ENCODE measurements around the gene ATP2C2. TPM values are rescaled to one million over a fixed set of nuclear protein-coding genes. Genes with fewer than 3 reads are reported as not detected.
"Not testable (repeated sequence)": the region's sequence is repeated elsewhere in the genome, so short reads cannot be mapped to it uniquely, and the experiment has no call there.

ATP2C2 gene
- total RNA-seq, 1 donor from 2014 or later: not detected

GRCh38 chr16:84339766-84340165, 28.6 kb upstream of the ATP2C2 start:
- DNase-seq (ENCODE audit: low read depth): no peak

- DNase-seq (ENCODE audit: low read depth): peak; percentile 37
These were observed 27.9 kb upstream of the ATP2C2 start for GRCh38 chr16:84340325-84341040.

GRCh38 chr16:84341528-84342295, 26.6 kb upstream of the ATP2C2 start:
- no peak for DNase-seq (ENCODE audit: low read depth)

- not testable (repeated sequence) for DNase-seq (ENCODE audit: low read depth)
These were observed 24.5 kb upstream of the ATP2C2 start for GRCh38 chr16:84343800-84344199.

GRCh38 chr16:84344781-84345180, 23.6 kb upstream of the ATP2C2 start:
- no peak for DNase-seq (ENCODE audit: low read depth)

- DNase-seq (ENCODE audit: low read depth): no peak
These were observed 21.2 kb upstream of the ATP2C2 start for GRCh38 chr16:84347161-84347560.

- no peak for DNase-seq (ENCODE audit: low read depth)
These were observed 19.9 kb upstream of the ATP2C2 start for GRCh38 chr16:84348386-84348888.

- DNase-seq (ENCODE audit: low read depth): no peak
These were observed 18.3 kb upstream of the ATP2C2 start for GRCh38 chr16:84349862-84350684.

- no peak for DNase-seq (ENCODE audit: low read depth)
These were observed 17.5 kb upstream of the ATP2C2 start for GRCh38 chr16:84350685-84351400.

- DNase-seq (ENCODE audit: low read depth): no peak
These were observed 16.7 kb upstream of the ATP2C2 start for GRCh38 chr16:84351630-84352029.

- no peak for DNase-seq (ENCODE audit: low read depth)
These were observed 14.0 kb upstream of the ATP2C2 start for GRCh38 chr16:84354306-84354705.

- no peak for DNase-seq (ENCODE audit: low read depth)
These were observed 13.2 kb upstream of the ATP2C2 start for GRCh38 chr16:84355149-84355548.

- no peak for DNase-seq (ENCODE audit: low read depth)
These were observed 12.2 kb upstream of the ATP2C2 start for GRCh38 chr16:84356176-84356575.

- DNase-seq (ENCODE audit: low read depth): no peak
These were observed 11.7 kb upstream of the ATP2C2 start for GRCh38 chr16:84356591-84357116.

- peak; percentile 73 for DNase-seq (ENCODE audit: low read depth)
These were observed 11.1 kb upstream of the ATP2C2 start for GRCh38 chr16:84357191-84357651.

GRCh38 chr16:84358601-84359295, 9.6 kb upstream of the ATP2C2 start:
- DNase-seq (ENCODE audit: low read depth): peak; percentile 49

- DNase-seq (ENCODE audit: low read depth): no peak
These were observed 9.0 kb upstream of the ATP2C2 start for GRCh38 chr16:84359326-84359725.

GRCh38 chr16:84360170-84360569, 8.2 kb upstream of the ATP2C2 start:
- peak; percentile 71 for DNase-seq (ENCODE audit: low read depth)

- no peak for DNase-seq (ENCODE audit: low read depth)
These were observed 7.6 kb upstream of the ATP2C2 start for GRCh38 chr16:84360748-84361147.

GRCh38 chr16:84361546-84361945, 6.8 kb upstream of the ATP2C2 start:
- peak; percentile 81 for DNase-seq (ENCODE audit: low read depth)

Measured in renal cortical epithelial cell (primary cell).